Measurements from ENCODE around the gene ASPSCR1.

DNA sequence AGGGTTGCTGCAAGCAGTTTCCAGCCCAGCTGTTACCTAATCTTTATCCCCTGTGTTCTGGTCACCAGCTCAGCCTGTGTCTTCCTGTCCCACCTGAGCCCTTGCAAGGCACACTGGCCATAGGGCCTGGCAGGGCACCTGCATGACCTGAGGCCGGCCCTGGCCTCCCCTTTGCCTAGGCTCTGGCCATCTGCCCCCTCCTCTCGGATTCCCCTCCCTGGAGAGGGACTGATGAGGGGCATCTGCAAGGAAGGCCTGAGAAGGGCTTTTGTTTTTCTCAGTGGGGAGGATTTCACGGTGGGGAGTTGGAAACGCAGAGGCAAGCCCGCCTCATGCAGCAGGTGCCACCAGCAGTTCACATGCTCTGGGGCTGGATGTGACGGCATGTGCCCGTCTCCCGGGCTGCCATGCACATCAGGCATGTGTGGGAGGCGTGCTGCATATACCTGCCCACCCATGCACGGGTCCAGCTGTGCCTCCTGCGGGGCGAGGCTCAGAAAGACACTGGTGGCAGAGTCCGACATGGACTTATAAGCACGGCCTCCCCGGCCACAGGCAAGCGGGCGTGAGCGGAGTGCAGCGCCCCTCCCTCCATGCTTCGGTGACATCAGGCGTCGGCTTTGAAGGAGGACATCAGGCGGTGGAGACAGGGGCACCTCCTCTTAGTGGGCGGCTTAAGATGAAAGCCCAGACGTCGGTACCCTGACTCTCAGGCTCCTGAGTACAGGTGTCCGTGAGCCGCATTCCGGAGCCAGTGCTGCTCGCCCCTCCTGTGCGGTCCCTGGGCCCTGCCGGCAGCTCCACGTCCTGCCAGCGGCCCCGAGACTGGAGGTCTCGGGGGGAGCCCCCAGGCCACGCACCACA lies 16.5 kb downstream of the ASPSCR1 start:
- TF ChIP-seq, protein P1, sequence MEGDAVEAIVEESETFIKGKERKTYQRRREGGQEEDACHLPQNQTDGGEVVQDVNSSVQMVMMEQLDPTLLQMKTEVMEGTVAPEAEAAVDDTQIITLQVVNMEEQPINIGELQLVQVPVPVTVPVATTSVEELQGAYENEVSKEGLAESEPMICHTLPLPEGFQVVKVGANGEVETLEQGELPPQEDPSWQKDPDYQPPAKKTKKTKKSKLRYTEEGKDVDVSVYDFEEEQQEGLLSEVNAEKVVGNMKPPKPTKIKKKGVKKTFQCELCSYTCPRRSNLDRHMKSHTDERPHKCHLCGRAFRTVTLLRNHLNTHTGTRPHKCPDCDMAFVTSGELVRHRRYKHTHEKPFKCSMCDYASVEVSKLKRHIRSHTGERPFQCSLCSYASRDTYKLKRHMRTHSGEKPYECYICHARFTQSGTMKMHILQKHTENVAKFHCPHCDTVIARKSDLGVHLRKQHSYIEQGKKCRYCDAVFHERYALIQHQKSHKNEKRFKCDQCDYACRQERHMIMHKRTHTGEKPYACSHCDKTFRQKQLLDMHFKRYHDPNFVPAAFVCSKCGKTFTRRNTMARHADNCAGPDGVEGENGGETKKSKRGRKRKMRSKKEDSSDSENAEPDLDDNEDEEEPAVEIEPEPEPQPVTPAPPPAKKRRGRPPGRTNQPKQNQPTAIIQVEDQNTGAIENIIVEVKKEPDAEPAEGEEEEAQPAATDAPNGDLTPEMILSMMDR (IDR thresholded peaks at IDR 0.05) = no peak
- TF ChIP-seq EZH2 (IDR thresholded peaks at IDR 0.05) = no peak
- TF ChIP-seq EZH2phosphoT487 (IDR thresholded peaks at IDR 0.05) = no peak
